GF-D8 (cell line): ENCODE measurements around the gene DDX3X.
"Not testable (repeated sequence)": the region's sequence is repeated elsewhere in the genome, so short reads cannot be mapped to it uniquely, and the experiment has no call there.

Experiments used
- DNase-seq: peaks from one replicate; lab custom pipeline; 2025; lab: John Stamatoyannopoulos, UW

Gene DDX3X

DNA sequence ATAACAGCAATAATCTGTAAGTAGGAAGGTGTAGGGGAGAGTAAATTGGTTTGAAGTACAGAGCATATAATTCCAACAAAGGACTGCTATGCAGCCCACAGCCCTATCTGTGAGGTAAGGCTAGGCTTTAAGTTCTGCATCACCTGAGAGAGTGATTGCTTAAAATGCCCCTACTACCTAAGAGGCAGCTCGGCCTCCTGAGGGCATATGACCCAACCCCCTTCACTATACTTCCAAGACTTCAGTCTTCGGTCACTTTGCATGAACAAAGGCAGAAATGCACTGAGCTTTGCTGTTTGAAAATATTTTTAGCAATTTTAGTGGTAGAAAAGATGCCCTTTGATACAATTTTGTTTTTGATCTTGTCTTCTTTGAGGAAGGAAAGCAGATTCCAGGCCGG lies 4.9 kb upstream of the DDX3X start:
- DNase-seq = no peak

- no peak for DNase-seq
Measured at GRCh38 chrX:41332005-41332404, 2.0 kb upstream of the DDX3X start.

GRCh38 chrX:41332408-41333002 lies 1.5 kb upstream of the DDX3X start:
- DNase-seq = no peak

DNA sequence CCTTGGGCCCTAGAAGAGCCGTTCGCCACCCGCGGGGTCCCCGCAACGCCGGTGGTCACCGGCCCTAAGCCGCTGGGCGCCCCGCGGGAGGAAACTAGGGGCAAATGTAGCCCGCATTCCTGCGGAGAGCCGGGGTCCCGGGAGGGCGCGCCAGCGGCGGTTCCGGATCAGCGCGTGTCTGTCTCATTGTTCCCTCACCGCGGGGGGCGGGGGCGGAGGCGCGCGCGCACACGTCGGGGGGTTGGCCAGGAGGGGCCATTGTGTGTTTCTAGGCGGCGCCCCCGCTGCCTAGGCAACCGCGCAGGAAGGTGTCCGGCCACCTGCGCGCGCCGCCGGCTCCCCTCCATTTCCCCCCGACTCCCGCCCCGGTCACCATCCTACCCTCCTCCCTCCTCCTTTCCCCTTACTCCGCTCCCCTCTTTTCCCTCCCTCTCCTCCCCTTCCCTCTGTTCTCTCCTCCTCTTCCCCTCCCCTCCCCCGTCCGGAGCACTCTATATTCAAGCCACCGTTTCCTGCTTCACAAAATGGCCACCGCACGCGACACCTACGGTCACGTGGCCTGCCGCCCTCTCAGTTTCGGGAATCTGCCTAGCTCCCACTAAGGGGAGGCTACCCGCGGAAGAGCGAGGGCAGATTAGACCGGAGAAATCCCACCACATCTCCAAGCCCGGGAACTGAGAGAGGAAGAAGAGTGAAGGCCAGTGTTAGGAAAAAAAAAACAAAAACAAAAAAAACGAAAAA lies 789 bp upstream of the DDX3X start:
- DNase-seq = peak; percentile 68

GRCh38 chrX:41334363-41335197 lies 618 bp downstream of the DDX3X start:
- no peak for DNase-seq

DNA sequence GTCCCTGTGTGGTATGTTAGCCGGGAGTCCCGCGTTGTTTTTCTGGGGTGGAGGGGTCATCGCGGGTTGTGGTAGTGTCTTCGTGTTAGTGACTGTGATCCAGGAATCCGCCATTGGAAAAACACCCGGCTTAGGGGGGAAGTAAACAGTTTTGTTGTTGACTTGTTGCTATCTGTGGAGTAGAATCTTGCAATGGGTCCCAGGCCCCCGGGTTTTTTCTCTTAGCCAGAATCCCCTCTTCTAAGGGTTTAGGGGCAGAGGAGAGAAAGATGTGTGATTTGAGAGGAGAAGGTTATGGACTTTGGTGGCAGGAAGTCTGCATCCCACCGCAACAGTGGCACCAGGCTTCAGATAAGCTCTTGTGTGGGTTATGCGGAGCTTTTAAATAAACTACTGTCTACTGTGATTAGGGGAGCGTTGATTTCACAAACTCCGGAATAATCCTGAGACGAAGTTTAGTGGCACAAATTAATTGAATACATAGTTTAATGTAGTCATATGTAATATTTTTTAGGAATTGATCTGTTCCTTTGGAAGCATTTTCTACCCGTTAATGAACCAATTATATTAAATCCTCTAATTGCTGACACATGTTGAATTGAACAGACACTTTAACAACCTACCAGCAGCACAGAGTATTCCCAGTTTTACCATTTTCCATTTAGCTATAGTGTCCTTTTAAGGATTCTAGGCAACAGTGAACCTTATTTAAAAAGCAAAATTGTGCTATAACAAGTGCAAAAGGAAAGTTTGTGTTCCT lies 1.4 kb downstream of the DDX3X start:
- DNase-seq = no peak

DNA sequence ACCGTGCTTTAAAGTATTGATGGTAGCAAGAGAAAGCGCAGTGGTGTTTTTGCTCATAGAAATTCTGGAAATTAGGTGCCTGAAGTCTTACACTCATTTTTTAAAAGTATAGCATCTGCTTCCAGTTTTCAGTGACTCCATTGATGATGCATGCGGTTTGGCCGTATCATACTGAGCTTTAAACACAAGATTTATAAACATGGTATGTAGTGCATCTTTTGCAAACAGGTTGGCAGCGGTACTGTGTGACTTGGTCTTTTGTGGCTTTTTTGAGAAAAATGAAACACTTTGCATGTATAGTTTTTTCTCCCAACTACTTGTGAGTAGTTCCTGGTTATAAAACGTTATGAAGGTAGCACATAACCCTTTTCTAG lies 2.0 kb downstream of the DDX3X start:
- DNase-seq = no peak

GRCh38 chrX:41336447-41336846 lies 2.5 kb downstream of the DDX3X start:
- no peak for DNase-seq

GRCh38 chrX:41337140-41337539 lies 3.2 kb downstream of the DDX3X start:
- DNase-seq = no peak

- no peak for DNase-seq
Measured at GRCh38 chrX:41338436-41338835, 4.5 kb downstream of the DDX3X start.

DNA sequence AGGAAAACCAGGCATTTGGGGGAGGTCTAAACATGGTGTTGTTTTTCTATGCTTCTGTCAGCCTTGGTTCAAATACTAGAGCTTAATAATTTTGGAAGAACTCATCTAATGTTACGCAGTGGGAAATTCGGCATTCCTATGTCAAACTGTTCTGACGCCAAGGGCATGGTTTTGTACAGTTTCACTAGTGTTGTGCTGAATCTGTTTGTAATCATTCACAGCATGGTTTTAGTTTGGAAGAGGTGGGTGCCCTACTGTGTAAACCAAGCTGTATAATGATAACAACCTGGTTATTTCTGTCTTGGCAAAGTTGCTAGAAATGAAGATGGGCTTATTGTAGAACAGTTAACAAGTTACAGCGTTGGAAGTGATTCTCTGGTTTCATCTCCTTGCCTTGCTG lies 5.2 kb downstream of the DDX3X start:
- DNase-seq = no peak

DNA sequence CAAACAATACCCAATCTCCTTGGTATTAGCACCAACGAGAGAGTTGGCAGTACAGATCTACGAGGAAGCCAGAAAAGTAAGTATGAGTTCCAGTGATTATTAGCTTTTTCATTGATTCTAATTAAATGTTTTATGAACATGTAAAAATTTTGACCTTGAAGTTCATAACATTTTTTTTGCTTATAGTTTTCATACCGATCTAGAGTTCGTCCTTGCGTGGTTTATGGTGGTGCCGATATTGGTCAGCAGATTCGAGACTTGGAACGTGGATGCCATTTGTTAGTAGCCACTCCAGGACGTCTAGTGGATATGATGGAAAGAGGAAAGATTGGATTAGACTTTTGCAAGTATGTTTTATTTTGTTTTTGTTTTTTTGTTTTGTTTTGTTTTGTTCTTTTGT lies 10.1 kb downstream of the DDX3X start:
- DNase-seq = no peak

DNA sequence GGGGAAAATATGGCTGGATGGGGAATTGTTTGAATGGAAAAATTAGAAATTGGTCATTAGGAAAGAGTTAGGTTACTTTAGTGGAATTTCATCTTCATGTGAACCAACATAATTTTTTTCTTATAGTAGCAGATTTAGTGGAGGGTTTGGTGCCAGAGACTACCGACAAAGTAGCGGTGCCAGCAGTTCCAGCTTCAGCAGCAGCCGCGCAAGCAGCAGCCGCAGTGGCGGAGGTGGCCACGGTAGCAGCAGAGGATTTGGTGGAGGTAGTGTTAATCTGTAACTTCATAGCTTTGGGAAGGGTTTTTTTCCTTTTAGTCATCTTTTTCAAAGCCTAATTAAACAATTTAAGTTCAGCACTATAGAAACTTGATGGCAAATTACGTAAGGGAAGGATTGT lies 13.2 kb downstream of the DDX3X start:
- DNase-seq = no peak

GRCh38 chrX:41348551-41348950 lies 14.6 kb downstream of the DDX3X start:
- no peak for DNase-seq

- no peak for DNase-seq
Measured at GRCh38 chrX:41350150-41350975, 16.4 kb downstream of the DDX3X start.

DNA sequence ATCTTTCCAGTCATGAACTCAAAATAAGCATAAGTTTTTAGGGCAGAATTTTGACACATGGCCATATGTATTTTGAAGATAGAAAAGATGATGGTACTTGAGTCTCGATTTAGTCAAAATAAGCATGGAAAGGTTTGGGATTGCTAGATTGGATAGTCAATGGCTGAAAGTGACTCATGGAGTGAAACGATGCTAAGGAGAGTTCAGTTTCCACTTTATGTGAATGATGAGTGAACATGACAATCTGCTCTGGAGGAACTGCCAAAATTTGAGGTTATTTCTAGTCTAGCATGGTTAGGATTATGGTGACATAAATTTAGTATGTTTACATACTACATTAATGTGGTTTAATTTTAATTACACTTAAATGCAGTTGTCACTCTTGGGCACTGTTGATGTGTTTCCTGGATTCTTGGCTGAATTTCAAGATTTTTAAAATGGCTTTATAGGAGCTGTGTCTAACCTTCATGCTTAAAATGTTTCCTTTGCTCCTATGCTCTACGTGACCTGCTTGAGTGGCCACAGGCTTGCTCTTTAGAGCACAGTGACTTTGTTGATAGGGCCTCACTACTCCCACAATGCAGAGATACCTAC lies 17.1 kb downstream of the DDX3X start:
- DNase-seq = no peak

DNA sequence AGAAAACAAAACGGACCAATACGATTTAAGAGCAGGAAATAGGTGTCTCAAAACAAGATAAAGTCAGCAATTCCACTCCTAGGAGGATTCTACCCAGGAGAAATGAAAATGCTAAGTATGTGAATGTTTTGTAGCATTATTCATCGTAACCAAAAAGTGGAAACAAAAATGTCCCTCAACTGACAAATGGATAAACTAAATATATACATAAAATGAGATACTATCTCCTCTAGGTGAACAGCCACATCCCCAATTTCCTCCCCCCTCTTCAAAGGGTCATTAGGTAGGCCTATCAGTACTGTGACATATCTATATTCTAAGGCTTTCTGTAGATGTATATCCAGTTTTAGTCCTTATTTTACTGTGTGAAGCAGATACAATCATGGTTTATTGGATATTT lies 18.0 kb downstream of the DDX3X start:
- no peak for DNase-seq

- no peak for DNase-seq
Measured at GRCh38 chrX:41352329-41352838, 18.4 kb downstream of the DDX3X start.

- no peak for DNase-seq
Measured at GRCh38 chrX:41353985-41354384, 20.0 kb downstream of the DDX3X start.

DNA sequence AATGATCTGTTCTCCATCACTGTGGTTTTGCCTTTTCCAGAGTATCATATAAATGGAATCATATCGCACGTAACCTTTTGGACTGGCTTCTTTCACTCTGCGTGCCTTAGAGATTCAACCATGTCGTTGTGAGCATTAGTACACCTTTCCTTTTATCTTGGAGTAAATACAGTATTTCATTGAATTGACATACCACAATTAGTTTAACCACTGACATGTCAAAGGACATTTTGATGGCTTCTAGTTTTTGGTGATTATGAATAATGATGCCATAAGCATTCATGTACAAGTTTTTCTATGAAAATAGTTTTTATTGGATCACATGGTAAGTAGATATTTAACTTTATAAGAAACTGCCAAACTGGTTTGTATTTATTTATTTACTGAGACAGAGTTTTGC lies 35.2 kb downstream of the DDX3X start:
- DNase-seq = no peak

GRCh38 chrX:41371575-41371974 lies 37.6 kb downstream of the DDX3X start:
- not testable (repeated sequence) for DNase-seq
